Upper lobe of left lung (tissue), 6 donors: Measurements from ENCODE around the gene TGFBR3L. TPM values are rescaled to one million over a fixed set of nuclear protein-coding genes. Genes with fewer than 3 reads are reported as not detected.

Experiments used
- ATAC-seq, 2 donors: fragments of 200-7000 bp; cut with Tn5 transposase; one replicate each; pipeline ENCODE4 v1.9.1; 2022; ENCODE audit warnings: mild to moderate bottlenecking in 2 of 2, moderate library complexity in 2 of 2; ENCODE audit not compliant: low FRiP score in 2 of 2
- DNase-seq, 2 donors: peaks; one replicate each; pipeline ENCODE4 v3.0.0-alpha.2; 2019 to 2020
- H3K27ac ChIP-seq, 4 donors: fragments of 200-600 bp; sonication (generic); one replicate each; pipeline ENCODE4 v1.5.1; 2016 to 2019
- H3K27me3 ChIP-seq, 4 donors: fragments of 200-600 bp; sonication (generic); one replicate each; pipeline ENCODE4 v1.5.1; 2017 to 2019
- H3K36me3 ChIP-seq, 4 donors: fragments of 200-600 bp; sonication (generic); one replicate each; pipeline ENCODE4 v1.5.1; 2016 to 2019
- H3K4me1 ChIP-seq, 4 donors: fragments of 200-600 bp; sonication (generic); one replicate each; pipeline ENCODE4 v1.5.1; 2018 to 2019
- H3K4me3 ChIP-seq, 4 donors: fragments of 200-600 bp; sonication (generic); one replicate each; pipeline ENCODE4 v1.5.1; 2017 to 2019; ENCODE audit warnings: mild to moderate bottlenecking in 2 of 4, moderate library complexity in 1 of 4
- H3K9me3 ChIP-seq, 4 donors: fragments of 200-600 bp; sonication (generic); one replicate each; pipeline ENCODE4 v1.5.1; 2018 to 2019
- CTCF ChIP-seq, 6 experiments: fragments of 450-650 bp in 4 of 6; fragments of 200-600 bp in 2 of 6; sonication (generic) in 2 of 6; IDR thresholded peaks; one replicate each; pipeline ENCODE4 v1.5.1; 2016 to 2019; ENCODE audit warnings: antibody characterized with exemption in 6 of 6
- EP300 ChIP-seq, 4 donors: sonication (generic); formaldehyde crosslinking; IDR thresholded peaks; one replicate each; pipeline ENCODE4 v1.5.1; 2017; ENCODE audit warnings: antibody characterized with exemption in 4 of 4, control low read depth in 2 of 4
- POLR2A ChIP-seq, 4 donors: fragments of 450-650 bp; IDR thresholded peaks; one replicate each; pipeline ENCODE4 v1.5.1; 2016 to 2017; ENCODE audit warnings: antibody characterized with exemption in 4 of 4, mild to moderate bottlenecking in 2 of 4
- POLR2AphosphoS5 ChIP-seq, 2 donors: sonication (generic); formaldehyde crosslinking; IDR thresholded peaks; one replicate each; pipeline ENCODE4 v1.5.1; 2017; ENCODE audit warnings: antibody characterized with exemption in 2 of 2
- WGBS, 2 donors: methylation state at CpG; one replicate each; pipeline ENCODE4 v1.1.5; 2017 to 2018; 5-methylcytosine and 5-hydroxymethylcytosine counted together
- total RNA-seq, 6 donors: library from RNA; depleted of rRNA in 4 of 6; stranded (reverse); fragments of >200 nt in 4 of 6; gene quantifications; one replicate each; pipeline versions ENCODE4 v1.1.0 to v1.2.1, GENCODE V29; 2016 to 2021
- donor health status: DM: no; HTN: no; CAD: no; lungs with moderate emphysema.
- donor health status: DM: no; HTN: yes; CAD: no; lungs with severe emphysema.

The TGFBR3L gene
- total RNA-seq, 6 donors from 2014 or later: 0.37 to 1.1 TPM; not detected in 4

GRCh38 chr19:7894612-7895309 lies 19.9 kb upstream of the TGFBR3L start:
- H3K27ac ChIP-seq: peak overlapping the region; percentile 32 to 80 (median 50)
- H3K36me3 ChIP-seq: no peaks in the 10 kb centered on the region
- H3K27me3 ChIP-seq: no peaks in the 10 kb centered on the region
- peak in 1 of 2 donors; percentile 79 for DNase-seq
- peak; percentile 45 to 77 for ATAC-seq
- H3K4me1 ChIP-seq: peaks cover 0 to 9% (median 6%) of the 10 kb centered on the region in 4 donors
- no peak for TF ChIP-seq POLR2AphosphoS5 (IDR thresholded peaks at IDR 0.05)
- TF ChIP-seq POLR2A (IDR thresholded peaks at IDR 0.05): peak in 2 of 4 donors; percentile 8 to 40
- TF ChIP-seq EP300 (IDR thresholded peaks at IDR 0.05): no peak
- peak in 1 of 6 experiments; percentile 12 for TF ChIP-seq CTCF (IDR thresholded peaks at IDR 0.05)
- WGBS, 2 donors: 43 to 44% methylated on average over 10 to 13 of the region's 18 CpGs
- peak overlapping the region in 1 of 4 donors; percentile 6 for H3K4me3 ChIP-seq
- no peaks in the 10 kb centered on the region for H3K9me3 ChIP-seq

DNA sequence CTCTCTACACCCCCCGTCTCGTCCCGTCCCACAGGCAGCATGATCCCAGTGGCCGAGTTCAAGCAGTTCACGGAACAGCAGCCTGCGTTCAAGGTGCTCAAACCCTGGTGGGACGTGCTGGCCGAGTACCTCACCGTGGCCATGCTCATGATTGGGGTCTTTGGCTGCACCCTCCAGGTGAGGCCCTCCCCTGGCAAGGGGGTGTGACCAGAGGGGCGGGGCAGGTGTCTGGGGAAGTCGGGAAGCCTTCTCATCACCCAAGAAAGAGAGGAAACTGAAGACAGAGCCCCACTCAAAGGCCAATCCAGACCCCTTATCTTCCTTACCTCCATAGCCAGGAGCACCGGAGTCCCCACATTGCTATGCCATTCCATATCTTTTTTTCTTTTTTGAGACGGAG lies 19.1 kb upstream of the TGFBR3L start:
- WGBS, 2 donors: 87 to 96% methylated on average over 2 to 13 of the region's 13 CpGs
- no peak for DNase-seq
- ATAC-seq: no peak
- no peak overlapping the region for H3K4me3 ChIP-seq
- no peaks in the 10 kb centered on the region for H3K36me3 ChIP-seq
- H3K27ac ChIP-seq: peak overlapping the region in 1 of 4 donors; percentile 80
- no peaks in the 10 kb centered on the region for H3K27me3 ChIP-seq
- H3K9me3 ChIP-seq: no peaks in the 10 kb centered on the region
- TF ChIP-seq EP300 (IDR thresholded peaks at IDR 0.05): no peak
- no peak for TF ChIP-seq POLR2A (IDR thresholded peaks at IDR 0.05)
- no peak for TF ChIP-seq CTCF (IDR thresholded peaks at IDR 0.05)
- TF ChIP-seq POLR2AphosphoS5 (IDR thresholded peaks at IDR 0.05): no peak
- peaks cover 0 to 9% (median 6%) of the 10 kb centered on the region in 4 donors for H3K4me1 ChIP-seq

DNA sequence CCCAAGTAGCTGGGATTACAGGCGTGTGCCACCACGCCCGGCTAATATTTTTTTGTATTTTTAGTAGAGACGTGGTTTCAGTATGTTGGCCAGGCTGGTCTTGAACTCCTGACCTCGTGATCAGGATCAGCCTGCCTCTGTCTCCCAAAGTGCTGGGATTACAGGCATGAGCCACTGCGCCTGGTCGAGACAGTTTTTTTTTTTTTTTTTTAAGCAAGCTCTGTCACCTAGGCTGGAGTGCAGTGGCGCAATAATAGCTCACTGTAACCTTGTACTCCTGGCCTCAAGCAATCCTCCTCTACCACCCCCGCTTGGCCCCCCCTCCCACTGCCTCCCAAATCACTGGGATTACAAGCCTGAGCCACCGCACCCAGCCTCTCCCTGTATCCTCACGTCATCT lies 17.3 kb upstream of the TGFBR3L start:
- ATAC-seq: no peak
- Histone ChIP-seq H3K36me3 (no peaks in the 10 kb centered on the region), H3K4me1 (peaks cover 3 to 11% (median 6%) of the 10 kb centered on the region in 4 donors), H3K27ac (no peak overlapping the region), H3K4me3 (no peak overlapping the region), H3K27me3 (no peaks in the 10 kb centered on the region), H3K9me3 (no peaks in the 10 kb centered on the region)
- TF ChIP-seq EP300 (IDR thresholded peaks at IDR 0.05) (no peak), POLR2AphosphoS5 (IDR thresholded peaks at IDR 0.05) (no peak), CTCF (IDR thresholded peaks at IDR 0.05) (no peak), POLR2A (IDR thresholded peaks at IDR 0.05) (no peak)
- DNase-seq: no peak
- WGBS, 2 donors: 79 to 82% methylated on average over 11 of the region's 11 CpGs

DNA sequence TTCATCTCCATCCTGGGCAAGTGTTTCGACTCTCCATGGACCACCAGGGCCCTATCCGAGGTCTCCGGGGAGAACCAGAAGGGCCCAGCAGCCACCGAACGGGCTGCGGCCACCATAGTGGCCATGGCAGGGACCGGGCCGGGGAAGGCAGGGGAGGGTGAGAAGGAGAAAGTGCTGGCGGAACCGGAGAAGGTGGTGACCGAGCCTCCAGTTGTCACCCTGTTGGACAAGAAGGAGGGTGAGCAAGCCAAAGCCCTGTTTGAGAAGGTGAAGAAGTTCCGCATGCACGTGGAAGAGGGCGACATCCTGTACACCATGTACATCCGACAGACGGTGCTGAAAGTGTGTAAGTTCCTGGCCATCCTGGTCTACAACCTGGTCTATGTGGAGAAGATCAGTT lies 15.7 kb upstream of the TGFBR3L start:
- no peak for DNase-seq
- ATAC-seq: no peak
- H3K27ac ChIP-seq: no peak overlapping the region

More for the DNA sequence above, 15.7 kb upstream of the TGFBR3L start:
- no peak for TF ChIP-seq POLR2AphosphoS5 (IDR thresholded peaks at IDR 0.05)
- TF ChIP-seq EP300 (IDR thresholded peaks at IDR 0.05): no peak
- no peak for TF ChIP-seq POLR2A (IDR thresholded peaks at IDR 0.05)
- TF ChIP-seq CTCF (IDR thresholded peaks at IDR 0.05): no peak
- WGBS, 2 donors: 94 to 95% methylated on average over 16 of the region's 16 CpGs
- Histone ChIP-seq H3K4me3 (no peak overlapping the region), H3K27me3 (no peaks in the 10 kb centered on the region), H3K36me3 (no peaks in the 10 kb centered on the region), H3K9me3 (no peaks in the 10 kb centered on the region), H3K4me1 (peaks cover 11 to 20% (median 15%) of the 10 kb centered on the region in 4 donors)
